Activated naive CD4-positive, alpha-beta T cell treated with anti-CD3 and anti-CD28 coated beads, Interleukin-2, amount 50 U/mL, for 24 hours (primary cell): Measurements from ENCODE around the gene WIPF1.

Experiments used
- H3K27ac Mint-ChIP-seq: one replicate; pipeline ENCODE4 v1.8.0; 2021; ENCODE audit warnings: mild to moderate bottlenecking, mixed read lengths
- H3K27me3 Mint-ChIP-seq: one replicate; pipeline ENCODE4 v1.8.0; 2021; ENCODE audit warnings: mixed read lengths
- H3K36me3 Mint-ChIP-seq: one replicate; pipeline ENCODE4 v1.8.0; 2021; ENCODE audit warnings: mixed read lengths
- H3K4me1 Mint-ChIP-seq: one replicate; pipeline ENCODE4 v1.8.0; 2021; ENCODE audit warnings: mixed read lengths
- H3K4me3 Mint-ChIP-seq: one replicate; pipeline ENCODE4 v1.8.0; 2021; ENCODE audit warnings: mild to moderate bottlenecking, mixed read lengths
- H3K9me3 Mint-ChIP-seq: one replicate; pipeline ENCODE4 v1.8.0; 2021; ENCODE audit warnings: mixed read lengths

WIPF1 gene

GRCh38 chr2:174518395-174518794, 79.2 kb downstream of the WIPF1 start:
- H3K36me3 Mint-ChIP-seq, result peaks cover 2% of the 10 kb centered on the region
- no peak overlapping the region for H3K4me3 Mint-ChIP-seq
- no peak overlapping the region for H3K27ac Mint-ChIP-seq
- H3K9me3 Mint-ChIP-seq, result no peaks in the 10 kb centered on the region
- H3K4me1 Mint-ChIP-seq, result peaks cover 12% of the 10 kb centered on the region
- no peaks in the 10 kb centered on the region for H3K27me3 Mint-ChIP-seq

GRCh38 chr2:174516501-174517378, 80.9 kb downstream of the WIPF1 start:
- H3K4me3 Mint-ChIP-seq, result no peak overlapping the region
- no peaks in the 10 kb centered on the region for H3K27me3 Mint-ChIP-seq
- no peaks in the 10 kb centered on the region for H3K9me3 Mint-ChIP-seq
- no peak overlapping the region for H3K27ac Mint-ChIP-seq
- H3K36me3 Mint-ChIP-seq, result peaks cover 2% of the 10 kb centered on the region
- peaks cover 23% of the 10 kb centered on the region for H3K4me1 Mint-ChIP-seq

DNA sequence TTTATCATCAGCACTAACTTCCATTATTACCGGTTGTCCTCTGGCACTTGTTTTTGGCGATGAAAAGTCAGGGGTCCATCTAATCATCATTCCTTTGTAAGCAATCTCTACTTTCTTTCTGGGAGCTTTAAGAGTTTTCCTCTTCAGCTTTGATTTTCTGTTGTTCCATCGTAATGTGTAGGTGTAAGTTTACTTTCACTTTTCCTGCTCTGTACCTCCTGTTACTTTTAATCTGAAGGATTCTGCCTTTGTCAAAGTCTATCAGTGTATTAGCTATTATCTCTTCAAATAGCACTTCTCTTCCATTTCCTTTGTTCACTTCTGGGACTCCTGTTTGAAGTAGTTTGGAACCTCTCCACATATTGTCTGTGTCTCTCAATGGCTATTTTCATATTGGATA, 85.3 kb downstream of the WIPF1 start:
- H3K36me3 Mint-ChIP-seq, result peaks cover 10% of the 10 kb centered on the region
- H3K4me3 Mint-ChIP-seq, result peak overlapping the region; percentile 58
- peaks cover 11% of the 10 kb centered on the region for H3K9me3 Mint-ChIP-seq
- peaks cover 26% of the 10 kb centered on the region for H3K4me1 Mint-ChIP-seq
- no peak overlapping the region for H3K27ac Mint-ChIP-seq
- no peaks in the 10 kb centered on the region for H3K27me3 Mint-ChIP-seq

- no peak overlapping the region for H3K4me3 Mint-ChIP-seq
- no peak overlapping the region for H3K27ac Mint-ChIP-seq
- H3K9me3 Mint-ChIP-seq, result peaks cover 16% of the 10 kb centered on the region
- peaks cover 24% of the 10 kb centered on the region for H3K4me1 Mint-ChIP-seq
- no peaks in the 10 kb centered on the region for H3K27me3 Mint-ChIP-seq
- peaks cover 12% of the 10 kb centered on the region for H3K36me3 Mint-ChIP-seq
Measured at GRCh38 chr2:174511580-174512260, 85.9 kb downstream of the WIPF1 start.

DNA sequence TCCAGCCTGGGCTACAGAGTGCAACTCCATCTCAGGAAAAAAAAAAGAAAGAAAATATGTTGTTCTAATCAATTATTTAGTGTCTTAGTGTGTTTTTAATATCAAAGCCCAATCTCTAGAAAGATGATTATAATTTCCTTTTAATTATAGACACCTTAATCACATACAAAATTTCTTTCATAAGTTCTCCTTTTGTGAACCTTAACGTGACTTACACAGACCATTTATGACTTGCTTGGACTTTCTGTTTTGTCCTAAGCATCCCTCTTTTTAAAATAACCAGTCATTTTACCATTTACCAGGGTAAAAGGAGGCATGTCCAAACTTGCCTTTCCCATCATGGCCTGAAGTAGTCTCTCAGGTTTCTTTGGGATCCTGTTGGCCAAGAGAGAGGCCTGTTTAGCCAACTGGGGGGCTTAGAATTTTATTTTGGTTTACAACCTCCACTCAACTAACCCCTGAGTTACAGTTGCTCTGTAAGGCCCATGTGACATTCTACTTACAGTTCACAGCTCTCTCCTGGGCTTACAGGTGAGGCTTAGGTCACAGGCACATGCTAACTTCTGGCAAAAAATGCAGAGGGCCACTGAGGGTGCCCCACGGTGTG, 86.9 kb downstream of the WIPF1 start:
- peaks cover 17% of the 10 kb centered on the region for H3K4me1 Mint-ChIP-seq
- no peak overlapping the region for H3K27ac Mint-ChIP-seq
- H3K4me3 Mint-ChIP-seq, result no peak overlapping the region
- peaks cover 16% of the 10 kb centered on the region for H3K9me3 Mint-ChIP-seq
- peaks cover 14% of the 10 kb centered on the region for H3K36me3 Mint-ChIP-seq
- H3K27me3 Mint-ChIP-seq, result no peaks in the 10 kb centered on the region
